COR-L47 (cell line): ENCODE results near the gene ERCC1.
A peak's percentile ranks its signal among the peaks of the same experiment; 100 is the strongest.

Experiments
- DNase-seq: peaks from one replicate; lab custom pipeline; 2025; lab: John Stamatoyannopoulos, UW

Gene ERCC1

DNA sequence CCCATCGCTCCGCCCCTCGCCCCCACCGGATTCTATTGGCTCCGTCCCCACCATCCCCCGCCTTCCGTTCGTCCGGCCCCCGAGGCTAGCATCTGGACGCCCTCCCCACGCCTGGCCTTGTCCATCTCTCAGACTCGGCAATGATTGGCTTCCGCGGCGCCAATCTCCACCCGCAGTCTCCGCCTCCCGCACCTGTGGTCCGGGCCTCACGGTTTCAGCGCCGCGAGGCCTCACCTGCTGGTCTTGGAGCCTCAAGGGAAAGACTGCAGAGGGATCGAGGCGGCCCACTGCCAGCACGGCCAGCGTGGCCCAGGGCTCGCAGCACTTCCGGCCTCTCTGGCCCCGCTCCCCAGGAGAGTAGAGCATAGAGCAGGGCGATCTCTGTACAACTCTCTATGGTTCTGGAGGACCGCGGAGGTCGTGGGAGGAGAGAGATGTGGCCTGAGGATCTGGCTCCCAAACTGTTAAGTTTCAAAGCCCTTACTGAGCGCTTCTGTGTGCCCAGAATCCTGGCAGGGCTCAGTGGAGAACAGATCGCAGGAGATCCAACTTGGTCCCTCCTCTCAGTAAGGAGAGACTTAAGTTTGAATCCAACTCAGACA is at the start of gene ERCC1:
TSS of gene ERCC1 (minus strand) at position 329 of the 602 bp plus-strand sequence. CDS start 543 bp downstream, outside the sequence.
- peak; percentile 98 for DNase-seq

DNA sequence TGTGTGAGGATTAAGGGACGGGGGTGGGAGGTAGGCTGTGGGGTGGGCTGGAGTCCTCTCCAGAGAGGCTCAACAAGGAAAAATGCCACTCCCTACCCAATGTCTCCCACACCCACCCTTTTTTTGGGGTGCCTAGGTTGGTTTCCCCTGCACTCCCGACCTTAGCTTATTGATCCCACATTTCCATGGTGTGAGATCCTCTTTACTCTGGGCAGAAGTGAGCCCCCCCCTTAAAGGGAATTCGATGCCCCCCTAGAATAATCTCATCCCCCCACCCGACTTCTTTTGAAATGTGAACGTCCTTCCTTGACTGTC is 49.6 kb upstream of the ERCC1 start:
- DNase-seq = no peak

DNA sequence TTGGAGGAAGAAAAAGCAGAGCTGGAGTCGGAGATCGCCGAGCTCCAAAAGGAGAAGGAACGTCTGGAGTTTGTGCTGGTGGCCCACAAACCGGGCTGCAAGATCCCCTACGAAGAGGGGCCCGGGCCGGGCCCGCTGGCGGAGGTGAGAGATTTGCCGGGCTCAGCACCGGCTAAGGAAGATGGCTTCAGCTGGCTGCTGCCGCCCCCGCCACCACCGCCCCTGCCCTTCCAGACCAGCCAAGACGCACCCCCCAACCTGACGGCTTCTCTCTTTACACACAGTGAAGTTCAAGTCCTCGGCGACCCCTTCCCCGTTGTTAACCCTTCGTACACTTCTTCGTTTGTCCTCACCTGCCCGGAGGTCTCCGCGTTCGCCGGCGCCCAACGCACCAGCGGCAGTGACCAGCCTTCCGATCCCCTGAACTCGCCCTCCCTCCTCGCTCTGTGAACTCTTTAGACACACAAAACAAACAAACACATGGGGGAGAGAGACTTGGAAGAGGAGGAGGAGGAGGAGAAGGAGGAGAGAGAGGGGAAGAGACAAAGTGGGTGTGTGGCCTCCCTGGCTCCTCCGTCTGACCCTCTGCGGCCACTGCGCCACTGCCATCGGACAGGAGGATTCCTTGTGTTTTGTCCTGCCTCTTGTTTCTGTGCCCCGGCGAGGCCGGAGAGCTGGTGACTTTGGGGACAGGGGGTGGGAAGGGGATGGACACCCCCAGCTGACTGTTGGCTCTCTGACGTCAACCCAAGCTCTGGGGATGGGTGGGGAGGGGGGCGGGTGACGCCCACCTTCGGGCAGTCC is 49.0 kb upstream of the ERCC1 start:
- DNase-seq = no peak

DNA sequence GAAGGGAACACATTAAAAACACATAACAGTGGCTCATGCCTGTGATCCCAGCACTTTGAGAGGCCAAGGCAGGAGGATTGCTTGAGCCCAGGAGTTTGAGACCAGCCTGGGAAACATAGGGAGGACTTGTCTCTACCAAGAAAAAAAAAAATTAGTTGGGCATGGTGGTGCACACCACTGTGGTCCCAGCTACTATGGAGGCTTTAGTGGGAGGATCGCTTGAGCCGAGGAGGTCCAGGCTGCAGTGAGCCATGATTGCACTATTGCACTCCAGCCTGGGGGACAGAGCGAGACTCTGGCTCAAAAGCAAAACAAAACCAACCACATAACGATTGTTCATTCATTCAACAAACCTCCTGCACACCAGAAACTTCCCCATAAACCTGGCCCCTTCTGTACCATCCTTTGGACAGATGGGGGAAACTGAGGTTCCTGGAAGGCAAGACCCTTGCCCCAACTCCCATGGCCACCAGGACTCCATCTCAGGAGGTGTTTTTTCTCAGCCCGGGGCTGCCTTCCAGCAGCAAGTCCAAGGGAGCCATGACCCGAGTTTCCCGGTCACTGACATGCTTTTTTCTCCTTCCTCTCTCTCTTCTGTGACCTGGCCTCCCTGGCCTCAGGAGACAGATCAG is 48.3 kb upstream of the ERCC1 start:
- DNase-seq = no peak

DNA sequence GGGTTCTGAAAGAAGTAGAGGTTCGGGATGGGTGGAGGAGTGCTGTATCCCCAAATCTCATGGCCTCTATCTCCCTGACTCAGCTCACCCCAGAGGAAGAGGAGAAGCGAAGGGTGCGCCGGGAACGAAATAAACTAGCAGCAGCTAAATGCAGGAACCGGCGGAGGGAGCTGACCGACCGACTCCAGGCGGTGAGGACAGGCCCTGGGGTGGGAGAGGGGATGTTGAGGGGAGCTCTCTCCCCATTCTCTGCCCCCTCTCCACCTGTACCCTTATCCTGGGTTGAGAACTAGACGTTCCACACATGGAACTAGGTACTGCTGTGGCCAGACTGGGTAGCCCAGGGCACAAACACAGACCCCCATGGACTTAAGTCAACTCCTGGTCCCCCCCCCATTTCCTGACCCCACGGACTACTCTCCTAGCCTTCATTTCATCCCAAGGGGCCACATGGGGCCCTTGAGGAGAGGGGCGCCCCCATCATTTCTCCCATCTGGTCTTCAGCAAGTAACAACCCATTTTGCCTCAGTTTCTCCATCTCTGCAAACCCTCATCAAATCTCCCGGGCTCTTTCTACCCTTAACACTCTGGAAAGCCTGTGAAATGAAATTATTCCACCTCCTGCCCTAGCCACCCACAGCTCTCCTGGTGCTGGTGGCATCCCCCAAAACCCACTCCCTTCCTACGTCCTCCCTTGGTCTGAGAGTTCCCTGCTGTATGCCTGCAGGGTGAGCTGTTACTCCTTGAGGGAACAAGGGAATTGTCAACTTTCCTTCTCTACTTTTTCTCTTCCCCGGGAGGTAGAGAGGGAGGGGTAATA is 47.6 kb upstream of the ERCC1 start:
- no peak for DNase-seq

DNA sequence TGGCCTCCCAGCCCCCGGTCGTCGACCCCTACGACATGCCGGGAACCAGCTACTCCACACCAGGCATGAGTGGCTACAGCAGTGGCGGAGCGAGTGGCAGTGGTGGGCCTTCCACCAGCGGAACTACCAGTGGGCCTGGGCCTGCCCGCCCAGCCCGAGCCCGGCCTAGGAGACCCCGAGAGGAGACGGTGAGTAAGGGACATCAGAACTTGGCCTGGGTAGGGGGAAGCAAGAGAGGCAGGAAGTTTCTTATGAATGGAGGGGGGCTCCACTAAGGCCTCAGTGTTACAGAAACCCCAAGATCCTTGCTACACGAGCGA is 47.0 kb upstream of the ERCC1 start:
- DNase-seq = no peak

DNA sequence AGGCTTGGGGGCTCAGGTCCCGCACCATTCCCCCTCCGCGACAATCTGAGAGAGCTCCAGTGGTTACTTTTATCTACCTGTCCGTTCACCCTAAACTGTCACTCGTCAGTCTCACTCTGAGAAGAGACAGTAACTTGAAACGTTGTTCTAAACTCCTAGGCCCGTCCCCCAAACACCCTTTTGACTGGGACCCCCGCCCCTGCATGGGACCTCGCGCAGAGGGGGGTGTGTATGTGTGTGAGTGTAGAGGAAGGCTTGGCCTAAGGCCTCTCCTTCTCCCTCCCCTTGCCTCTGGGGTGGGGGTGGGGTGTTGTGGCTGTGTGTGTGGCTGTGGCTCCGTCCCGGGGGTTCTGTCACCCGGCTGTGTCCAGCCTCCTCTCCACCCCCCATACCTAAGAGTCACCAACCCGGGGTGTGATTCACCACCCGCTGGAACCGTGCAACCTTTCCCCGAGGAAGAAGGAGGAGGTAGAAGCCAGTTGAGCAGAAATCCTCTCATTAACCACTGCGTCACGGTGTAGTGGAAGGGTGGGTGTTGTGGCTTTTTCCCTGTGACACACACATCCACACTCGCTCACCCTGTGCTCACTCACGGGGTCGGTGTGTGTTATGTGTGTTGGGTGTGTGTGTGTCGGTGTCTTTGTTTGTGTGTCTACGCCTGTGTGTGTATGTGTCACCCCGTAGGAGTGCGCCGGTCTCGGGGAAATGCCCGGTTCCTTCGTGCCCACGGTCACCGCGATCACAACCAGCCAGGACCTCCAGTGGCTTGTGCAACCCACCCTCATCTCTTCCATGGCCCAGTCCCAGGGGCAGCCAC is 46.4 kb upstream of the ERCC1 start:
- DNase-seq = no peak

DNA sequence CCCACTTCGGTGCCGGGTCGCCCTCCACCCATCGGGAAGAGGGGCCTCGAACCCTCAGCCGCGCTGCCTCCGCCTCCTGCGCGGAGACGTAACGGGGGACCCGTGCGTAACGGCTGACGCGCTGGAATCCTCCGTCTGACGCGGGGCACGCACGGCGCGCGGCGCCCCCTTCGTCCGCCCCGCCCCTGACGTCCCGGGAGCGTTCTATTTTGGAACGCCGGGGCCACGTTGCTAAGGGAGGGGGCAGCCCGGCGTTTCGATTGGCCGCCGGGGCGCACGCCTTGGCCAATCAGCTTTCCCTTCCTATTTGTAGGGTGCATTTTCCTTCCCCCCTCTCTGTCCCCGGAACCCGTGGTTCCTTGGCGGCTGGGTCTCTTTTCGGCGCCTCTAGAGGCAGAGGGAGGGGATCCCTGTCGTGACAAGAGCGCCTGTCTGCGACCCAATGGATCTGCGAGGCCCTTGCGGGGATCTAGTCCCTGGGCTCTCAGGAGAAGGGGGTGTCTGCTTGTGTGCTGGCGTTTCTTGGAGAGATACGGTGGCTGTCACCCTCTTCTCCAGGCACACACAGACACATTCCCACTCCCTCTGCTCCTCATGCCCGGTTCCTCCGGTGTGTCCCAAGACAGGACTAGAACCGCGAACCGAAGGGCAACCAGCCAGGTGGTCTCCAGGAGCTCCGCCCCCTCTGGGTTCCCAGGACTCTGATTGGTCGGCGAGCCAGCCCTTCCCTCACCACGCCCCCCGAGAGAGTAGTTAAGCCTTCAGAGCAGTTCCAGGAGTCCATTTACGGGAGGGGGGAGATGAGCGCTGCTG is 45.6 kb upstream of the ERCC1 start:
- DNase-seq = peak; percentile 82

DNA sequence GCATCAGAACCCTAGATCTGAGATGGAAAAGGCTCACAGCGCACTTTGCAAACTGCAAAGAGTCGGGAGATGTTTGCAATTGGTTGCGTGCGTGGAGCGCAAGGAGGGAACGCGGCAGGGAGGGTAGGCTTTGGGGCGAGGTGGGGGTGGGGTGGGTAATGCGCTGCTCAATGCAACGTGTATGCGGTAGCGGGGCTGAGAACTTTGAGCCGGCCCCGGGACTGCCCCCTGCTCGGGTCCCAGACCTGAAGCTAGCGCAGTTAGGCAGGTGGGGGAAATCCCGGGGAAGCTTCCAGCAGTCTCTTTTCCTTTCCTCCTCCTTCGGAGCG is 45.0 kb upstream of the ERCC1 start:
- no peak for DNase-seq

DNA sequence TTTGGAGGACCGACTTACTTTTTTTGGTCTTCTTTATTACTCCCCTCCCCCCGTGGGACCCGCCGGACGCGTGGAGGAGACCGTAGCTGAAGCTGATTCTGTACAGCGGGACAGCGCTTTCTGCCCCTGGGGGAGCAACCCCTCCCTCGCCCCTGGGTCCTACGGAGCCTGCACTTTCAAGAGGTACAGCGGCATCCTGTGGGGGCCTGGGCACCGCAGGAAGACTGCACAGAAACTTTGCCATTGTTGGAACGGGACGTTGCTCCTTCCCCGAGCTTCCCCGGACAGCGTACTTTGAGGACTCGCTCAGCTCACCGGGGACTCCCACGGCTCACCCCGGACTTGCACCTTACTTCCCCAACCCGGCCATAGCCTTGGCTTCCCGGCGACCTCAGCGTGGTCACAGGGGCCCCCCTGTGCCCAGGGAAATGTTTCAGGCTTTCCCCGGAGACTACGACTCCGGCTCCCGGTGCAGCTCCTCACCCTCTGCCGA is 44.5 kb upstream of the ERCC1 start:
- DNase-seq = no peak

DNA sequence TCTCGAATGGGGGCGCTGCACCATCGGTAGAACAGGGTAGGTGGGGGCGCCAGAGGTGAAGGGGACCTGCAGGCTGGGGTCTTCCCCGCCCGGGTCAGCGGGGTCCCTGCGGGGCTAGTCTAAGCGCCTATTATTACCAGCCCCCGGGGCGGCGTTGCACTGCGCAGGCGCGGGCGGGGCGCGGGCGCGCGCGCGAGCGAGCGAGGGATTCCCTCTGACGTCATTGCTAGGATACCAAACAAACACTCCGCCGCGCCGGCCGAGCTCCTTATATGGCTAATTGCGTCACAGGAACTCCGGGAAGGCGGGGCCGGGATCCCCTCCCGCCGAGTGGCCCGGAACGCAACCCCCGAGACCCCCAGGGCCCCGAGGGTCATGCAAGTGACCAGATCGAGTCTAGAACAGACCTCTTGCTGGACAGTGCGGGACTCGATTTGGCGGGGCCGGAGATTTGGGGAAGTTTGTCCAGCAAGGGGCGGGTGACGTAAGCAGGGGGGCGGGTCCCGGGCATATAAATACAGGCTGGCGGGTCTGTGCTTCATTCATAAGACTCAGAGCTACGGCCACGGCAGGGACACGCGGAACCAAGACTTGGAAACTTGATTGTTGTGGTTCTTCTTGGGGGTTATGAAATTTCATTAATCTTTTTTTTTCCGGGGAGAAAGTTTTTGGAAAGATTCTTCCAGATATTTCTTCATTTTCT is 43.9 kb upstream of the ERCC1 start, which contains the start of gene FOSB:
TSS of gene FOSB (plus strand) at position 541 of the 703 bp plus-strand sequence. CDS start 591 bp downstream, outside the sequence.
- peak; percentile 95 for DNase-seq

DNA sequence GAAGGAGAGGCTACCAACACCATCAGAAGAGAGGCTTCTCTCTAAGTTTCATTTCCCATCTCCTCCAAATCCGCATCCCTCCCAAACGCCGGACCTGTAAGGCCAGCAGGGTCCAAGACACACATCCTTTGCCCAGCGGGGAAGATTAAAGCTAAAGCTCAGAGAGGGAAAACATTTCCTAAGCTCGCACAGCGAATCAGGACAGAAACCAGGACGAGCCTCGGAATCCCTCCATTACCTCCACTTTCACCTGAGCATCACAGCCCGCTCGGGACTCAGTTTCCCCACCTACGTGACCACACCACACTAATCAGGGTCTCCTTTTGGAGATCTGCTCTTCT is 43.4 kb upstream of the ERCC1 start:
- DNase-seq = no peak

DNA sequence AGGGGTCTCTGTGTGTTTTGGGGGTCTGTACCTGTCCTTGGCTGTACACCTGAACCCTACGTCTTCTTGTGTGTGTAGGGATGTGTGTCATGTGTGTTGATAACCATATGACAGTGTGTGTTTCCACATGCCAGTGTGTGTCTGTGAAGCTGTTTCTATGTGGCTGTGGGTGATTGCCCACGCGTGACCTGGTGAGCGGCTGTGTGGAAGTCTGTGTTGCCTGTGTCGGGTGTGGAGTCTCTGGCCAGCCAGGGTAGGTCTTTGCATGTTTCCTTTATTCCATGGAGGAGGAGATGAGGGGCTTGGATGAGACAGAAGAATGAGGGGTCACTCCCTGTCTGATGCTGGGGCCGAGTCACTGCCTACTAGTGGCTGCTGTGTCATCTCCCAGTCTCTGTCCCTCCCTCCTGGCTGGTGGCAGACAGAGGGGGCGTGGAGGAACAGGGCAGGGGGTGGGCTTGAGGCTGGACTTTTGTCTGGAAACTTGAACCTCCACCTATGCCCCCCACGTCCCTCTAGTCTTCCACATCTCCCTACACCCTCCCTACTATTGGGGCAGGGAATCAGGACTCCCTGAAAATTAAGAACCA is 41.2 kb upstream of the ERCC1 start:
- DNase-seq = no peak

DNA sequence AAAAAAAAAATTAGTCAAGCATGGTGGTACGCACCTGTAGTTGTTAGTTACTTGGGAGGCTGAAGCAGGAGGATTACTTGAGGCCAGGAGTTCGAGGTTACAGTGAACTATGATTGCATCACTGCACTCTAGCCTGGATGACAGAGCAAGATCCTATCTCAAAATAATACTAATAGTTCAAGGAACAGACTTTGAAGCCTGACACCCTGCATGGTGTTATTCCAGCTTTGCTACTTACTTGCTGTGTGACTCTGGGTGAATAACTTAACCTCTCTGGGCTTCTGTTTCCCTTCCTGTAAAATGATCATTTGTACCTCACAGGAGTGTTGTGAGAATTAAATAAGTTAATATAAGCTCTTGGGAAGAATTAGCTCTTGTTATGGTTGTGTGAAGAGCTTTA is 40.6 kb upstream of the ERCC1 start:
- DNase-seq = no peak

DNA sequence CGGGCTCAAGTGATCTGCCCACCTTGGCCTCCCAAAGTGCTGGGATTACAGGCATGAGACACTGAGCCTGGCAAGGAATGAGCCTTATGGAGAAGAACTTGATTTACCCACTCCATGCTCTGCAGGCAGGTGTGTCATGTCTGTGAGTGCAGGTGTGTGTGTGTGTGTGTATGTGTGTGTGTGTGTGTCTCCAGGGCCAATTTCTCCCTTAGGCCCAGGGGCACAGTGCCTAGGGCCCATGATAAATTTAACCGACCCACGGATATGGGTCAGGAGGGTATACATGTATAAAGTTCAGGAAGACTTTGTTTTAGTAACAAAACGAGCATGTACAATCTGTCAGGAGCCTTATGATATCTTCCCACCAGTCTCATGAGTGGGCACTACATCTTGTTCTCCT is 39.5 kb upstream of the ERCC1 start:
- DNase-seq = no peak

DNA sequence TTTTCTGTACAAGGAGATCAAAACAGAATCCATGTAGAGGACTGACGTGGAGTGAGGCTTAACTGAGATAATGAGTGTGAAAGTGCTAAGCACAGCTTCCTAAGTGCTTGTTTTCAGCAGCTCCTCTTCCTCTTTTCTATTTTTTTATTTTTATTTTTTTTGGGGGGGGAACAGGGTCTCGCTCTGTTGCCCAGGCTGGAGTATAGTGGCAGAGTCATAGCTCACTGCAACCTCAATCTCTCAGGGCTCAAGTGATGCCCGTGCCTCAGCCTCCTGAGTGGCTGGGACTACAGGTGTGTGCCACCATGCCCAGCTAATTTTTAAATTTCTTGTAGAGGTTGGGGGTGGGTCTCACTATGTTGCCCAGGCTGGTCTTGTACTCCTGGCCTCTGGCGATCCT is 38.5 kb upstream of the ERCC1 start:
- no peak for DNase-seq

DNA sequence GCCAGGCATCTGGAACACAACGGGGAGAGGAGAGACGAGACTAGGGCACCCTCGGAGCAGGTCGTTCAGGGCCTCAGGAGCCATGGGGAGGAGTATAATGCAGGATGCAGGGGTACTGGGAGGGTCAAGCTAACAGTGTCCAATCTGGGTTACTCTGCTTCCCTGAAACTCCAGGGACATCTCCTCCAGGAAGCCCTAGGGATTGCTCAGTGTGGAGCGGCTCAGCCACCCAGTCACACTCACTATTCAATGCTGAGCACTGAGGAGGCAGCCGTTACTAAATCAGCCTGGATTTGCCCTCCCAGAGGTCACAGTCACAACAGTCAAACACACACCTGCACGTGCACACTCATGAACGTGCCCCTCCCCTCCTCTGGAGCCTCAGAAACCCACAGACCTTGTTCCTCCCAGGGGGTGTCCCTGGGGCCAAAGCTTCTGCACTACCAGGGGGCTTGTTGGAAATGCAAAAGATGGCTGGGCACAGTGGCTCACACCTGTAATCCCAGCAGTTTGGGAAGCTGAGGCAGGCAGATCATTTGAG is 37.2 kb upstream of the ERCC1 start:
- no peak for DNase-seq

DNA sequence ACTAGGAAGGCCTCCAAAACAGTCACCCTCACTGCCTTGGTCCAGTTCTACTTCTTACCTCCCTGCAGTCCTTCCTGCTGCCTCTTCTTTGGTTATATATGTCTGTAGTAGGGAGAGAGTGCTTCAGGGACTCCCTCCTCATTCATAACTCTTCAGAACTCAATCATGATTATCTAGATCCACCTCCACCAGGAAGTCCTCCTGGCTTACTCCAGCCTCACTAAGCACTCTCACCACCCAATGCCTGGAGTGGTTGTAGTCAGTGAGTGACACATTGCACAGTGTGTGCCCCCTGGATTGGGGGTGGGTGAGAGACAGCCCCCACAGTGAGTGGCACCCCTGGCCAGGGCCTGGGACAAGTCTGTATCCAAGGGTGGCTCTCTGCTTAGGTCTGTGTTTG is 34.1 kb upstream of the ERCC1 start:
- DNase-seq = no peak

DNA sequence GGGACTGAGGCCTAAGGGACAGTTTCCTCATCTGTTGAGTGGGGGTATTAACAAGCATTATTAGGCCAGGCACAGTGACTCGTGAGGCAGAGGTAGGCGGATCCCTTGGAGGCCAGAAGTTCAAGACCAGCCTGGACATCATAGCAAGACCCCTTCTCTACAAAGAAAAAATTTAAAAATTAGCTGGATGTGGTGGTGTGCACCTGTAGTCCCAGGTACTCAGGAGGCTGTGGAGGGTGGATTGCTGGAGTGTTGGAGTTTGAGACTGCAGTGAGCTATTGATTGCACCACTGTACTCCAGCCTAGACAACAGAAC is 32.7 kb upstream of the ERCC1 start:
- no peak for DNase-seq
